ENCODE data around the gene DDIT3. TPM values are rescaled to one million over a fixed set of nuclear protein-coding genes. Genes with fewer than 3 reads are reported as not detected.

The DDIT3 gene
- total and polyA plus RNA-seq, 2 of the 8 experiments (the other 6 are each of a cell fraction or from before 2014, with no cell fraction given) = 4.9 to 5.7 TPM

- no peak; a peak in 1 of 4 replicates for TF ChIP-seq RAD21 (IDR thresholded peaks at IDR 0.05 in 1 of 2, conservative IDR thresholded peaks at IDR 0.05 in 1 of 2; ENCODE audit: low read depth in 2 of 2, low read length in 2 of 2)
- peak; percentile 68 for TF ChIP-seq TAF7 (optimal IDR thresholded peaks at IDR 0.05; ENCODE audit: borderline replicate concordance, low read depth, low read length)
- no peak for TF ChIP-seq SIRT6 (IDR thresholded peaks at IDR 0.05; ENCODE audit: low read length)
- peak; percentile 86 for TF ChIP-seq ATF3 (IDR thresholded peaks at IDR 0.05; ENCODE audit: insufficient read depth, low read depth, low read length)
- no peak for TF ChIP-seq CHD2 (IDR thresholded peaks at IDR 0.05; ENCODE audit: low read length)
- TF ChIP-seq BACH1 (IDR thresholded peaks at IDR 0.05; ENCODE audit: low read length) = no peak
- no peak for TF ChIP-seq RFX5 (IDR thresholded peaks at IDR 0.05; ENCODE audit: borderline replicate concordance, low read depth, low read length)
- no peak for TF ChIP-seq ATF2 (IDR thresholded peaks at IDR 0.05; ENCODE audit: low read length)
- peak; percentile 87 for TF ChIP-seq SP2 (IDR thresholded peaks at IDR 0.05; ENCODE audit: low read length)
- TF ChIP-seq RXRA (IDR thresholded peaks at IDR 0.05; ENCODE audit: insufficient read depth, low read depth, low read length) = no peak
These were observed 32.5 kb downstream of the DDIT3 start, which contains the start of gene MARS1 (continued) for GRCh38 chr12:57487597-57488401.

All from H1 (cell line).